Prostate gland (tissue), 2 donors: ENCODE results near the gene LIN9. TPM values are rescaled to one million over a fixed set of nuclear protein-coding genes. Genes with fewer than 3 reads are reported as not detected.

Source experiments
- DNase-seq: peaks from one replicate; pipeline ENCODE4 v3.0.0-alpha.2; 2019; ENCODE audit warnings: low spot score
- H3K27ac ChIP-seq, 2 donors: fragments of 200-600 bp; sonication (generic); 2 replicates each; pipeline ENCODE4 v1.5.1; 2017 to 2019
- H3K27me3 ChIP-seq: fragments of 200-600 bp; sonication (generic); replicated peaks from 2 replicates; pipeline ENCODE4 v1.5.1; 2019; ENCODE audit not compliant: insufficient read depth
- H3K36me3 ChIP-seq, 2 donors: fragments of 200-600 bp; sonication (generic); 1 replicate in 1 of 2; 2 replicates in 1 of 2; pipeline versions ENCODE4 v1.5.1 to v1.8.1; 2017 to 2019
- H3K4me1 ChIP-seq: fragments of 200-600 bp; sonication (generic); replicated peaks from 2 replicates; pipeline ENCODE4 v1.5.1; 2019
- H3K4me3 ChIP-seq, 2 donors: fragments of 200-600 bp; sonication (generic); 2 replicates each; pipeline ENCODE4 v1.5.1; 2017 to 2019
- H3K9me3 ChIP-seq: fragments of 200-600 bp; sonication (generic); 2 replicates; pipeline ENCODE4 v1.5.1; 2017
- CTCF ChIP-seq, 4 experiments: fragments of 200-600 bp in 2 of 4; fragments of 450-650 bp in 2 of 4; sonication (generic) in 2 of 4; IDR thresholded peaks; 1 replicate in 3 of 4; 2 replicates in 1 of 4; pipeline ENCODE4 v1.5.1; 2016 to 2019; ENCODE audit warnings: antibody characterized with exemption in 4 of 4, mild to moderate bottlenecking in 2 of 4, moderate library complexity in 2 of 4
- POLR2A ChIP-seq: fragments of 450-650 bp; IDR thresholded peaks from one replicate; pipeline ENCODE4 v1.6.1; 2016; ENCODE audit warnings: antibody characterized with exemption, mild to moderate bottlenecking
- POLR2AphosphoS5 ChIP-seq: sonication (generic); formaldehyde crosslinking; IDR thresholded peaks from one replicate; pipeline ENCODE4 v1.6.1; 2017; ENCODE audit warnings: antibody characterized with exemption
- WGBS: methylation state at CpG from one replicate; pipeline ENCODE4 v1.1.5; 2018; 5-methylcytosine and 5-hydroxymethylcytosine counted together
- intact Hi-C: fragments of 100-400 bp; cut with DNase I; formaldehyde crosslinking; loops from one replicate; pipeline ENCODE4 v1.14.2; 2022
- total RNA-seq, 2 donors: library from RNA; depleted of rRNA; stranded (reverse); fragments of >200 nt; gene quantifications; one replicate each; pipeline ENCODE4 v1.1.0, GENCODE V29; 2016

LIN9 gene
- total RNA-seq, 2 donors from 2014 or later = 3.9 to 8.0 TPM

GRCh38 chr1:226353698-226354525 is 44.9 kb upstream of the LIN9 start:
- Histone ChIP-seq H3K36me3 (no peaks in the 10 kb centered on the region), H3K27me3 (no peaks in the 10 kb centered on the region), H3K9me3 (no peaks in the 10 kb centered on the region), H3K27ac (no peak overlapping the region), H3K4me1 (no peaks in the 10 kb centered on the region), H3K4me3 (no peak overlapping the region)
- DNase-seq = no peak
- TF ChIP-seq POLR2A (no peak), POLR2AphosphoS5 (no peak), CTCF (IDR thresholded peaks at IDR 0.05) (no peak)
- WGBS = 65% methylated on average over 15 of the region's 15 CpGs
- intact Hi-C loops = no loop called here

GRCh38 chr1:226351709-226352108 is 42.7 kb upstream of the LIN9 start:
- H3K27ac ChIP-seq = no peak overlapping the region
- DNase-seq = no peak
- WGBS = 70% methylated on average over 3 of the region's 3 CpGs
- no peak for TF ChIP-seq POLR2AphosphoS5
- TF ChIP-seq POLR2A = no peak
- no peak for TF ChIP-seq CTCF (IDR thresholded peaks at IDR 0.05)
- H3K4me1 ChIP-seq = no peaks in the 10 kb centered on the region
- no peak overlapping the region for H3K4me3 ChIP-seq
- no peaks in the 10 kb centered on the region for H3K27me3 ChIP-seq
- no peaks in the 10 kb centered on the region for H3K9me3 ChIP-seq
- no peaks in the 10 kb centered on the region for H3K36me3 ChIP-seq
- intact Hi-C loops = no loop called here

- DNase-seq = no peak
- 34% methylated on average over 9 of the region's 9 CpGs for WGBS
- no peak for TF ChIP-seq CTCF (IDR thresholded peaks at IDR 0.05)
- no peak for TF ChIP-seq POLR2AphosphoS5
- TF ChIP-seq POLR2A = no peak
- intact Hi-C loops = no loop called here
- H3K27me3 ChIP-seq = no peaks in the 10 kb centered on the region
- H3K27ac ChIP-seq = no peak overlapping the region
- no peak overlapping the region for H3K4me3 ChIP-seq
- H3K4me1 ChIP-seq = no peaks in the 10 kb centered on the region
- no peaks in the 10 kb centered on the region for H3K36me3 ChIP-seq
- no peaks in the 10 kb centered on the region for H3K9me3 ChIP-seq
These were observed 41.5 kb upstream of the LIN9 start for GRCh38 chr1:226350519-226350865.

GRCh38 chr1:226349801-226350518 is 41.0 kb upstream of the LIN9 start:
- Histone ChIP-seq H3K9me3 (no peaks in the 10 kb centered on the region), H3K4me3 (no peak overlapping the region), H3K4me1 (no peaks in the 10 kb centered on the region), H3K27ac (no peak overlapping the region), H3K27me3 (no peaks in the 10 kb centered on the region), H3K36me3 (no peaks in the 10 kb centered on the region)
- intact Hi-C loops = no loop called here
- TF ChIP-seq POLR2A (no peak), POLR2AphosphoS5 (no peak), CTCF (IDR thresholded peaks at IDR 0.05) (no peak)
- DNase-seq = no peak
- 38% methylated on average over 18 of the region's 18 CpGs for WGBS

GRCh38 chr1:226349081-226349480 is 40.1 kb upstream of the LIN9 start:
- no peak overlapping the region for H3K27ac ChIP-seq
- no peaks in the 10 kb centered on the region for H3K27me3 ChIP-seq
- no peaks in the 10 kb centered on the region for H3K4me1 ChIP-seq
- no peak overlapping the region for H3K4me3 ChIP-seq
- no peaks in the 10 kb centered on the region for H3K36me3 ChIP-seq
- no peaks in the 10 kb centered on the region for H3K9me3 ChIP-seq
- DNase-seq = no peak
- intact Hi-C loops = no loop called here
- 85% methylated on average over 11 of the region's 11 CpGs for WGBS
- TF ChIP-seq POLR2A (no peak), CTCF (IDR thresholded peaks at IDR 0.05) (no peak), POLR2AphosphoS5 (no peak)
